ENCODE data around the gene CHN2.

The CHN2 gene

GRCh38 chr7:29386196-29386765 lies 191.7 kb downstream of the CHN2 start:
- intact Hi-C loops (cut with DNase I; ENCODE audit: low total_unique reads): no loop called here
- Histone ChIP-seq H3K9me3 (no peaks in the 10 kb centered on the region), H3K27ac (no peak overlapping the region), H3K4me1 (no peaks in the 10 kb centered on the region), H3K4me3 (no peak overlapping the region), H3K27me3 (no peaks in the 10 kb centered on the region), H3K36me3 (no peaks in the 10 kb centered on the region)
- no peak for DNase-seq
- TF ChIP-seq CTCF (IDR thresholded peaks at IDR 0.05): no peak

- intact Hi-C loops (cut with DNase I; ENCODE audit: low total_unique reads): no loop called here
- H3K9me3 ChIP-seq: no peaks in the 10 kb centered on the region
- TF ChIP-seq CTCF (IDR thresholded peaks at IDR 0.05): no peak
- H3K27ac ChIP-seq: no peak overlapping the region
- no peaks in the 10 kb centered on the region for H3K27me3 ChIP-seq
- no peaks in the 10 kb centered on the region for H3K36me3 ChIP-seq
- no peaks in the 10 kb centered on the region for H3K4me1 ChIP-seq
- H3K4me3 ChIP-seq: no peak overlapping the region
- no peak for DNase-seq
Observed at GRCh38 chr7:29391262-29391661, 196.7 kb downstream of the CHN2 start.

GRCh38 chr7:29394321-29394720 lies 199.7 kb downstream of the CHN2 start:
- no peak for DNase-seq
- H3K4me3 ChIP-seq: no peak overlapping the region
- no peak for TF ChIP-seq CTCF (IDR thresholded peaks at IDR 0.05)
- no peak overlapping the region for H3K27ac ChIP-seq
- H3K9me3 ChIP-seq: no peaks in the 10 kb centered on the region
- H3K27me3 ChIP-seq: no peaks in the 10 kb centered on the region
- no peaks in the 10 kb centered on the region for H3K4me1 ChIP-seq
- H3K36me3 ChIP-seq: no peaks in the 10 kb centered on the region
- intact Hi-C loops (cut with DNase I; ENCODE audit: low total_unique reads): no loop called here

- Histone ChIP-seq H3K36me3 (no peaks in the 10 kb centered on the region), H3K4me3 (no peak overlapping the region), H3K4me1 (no peaks in the 10 kb centered on the region), H3K9me3 (no peaks in the 10 kb centered on the region), H3K27ac (no peak overlapping the region), H3K27me3 (no peaks in the 10 kb centered on the region)
- intact Hi-C loops (cut with DNase I; ENCODE audit: low total_unique reads): no loop called here
- no peak for DNase-seq
- no peak for TF ChIP-seq CTCF (IDR thresholded peaks at IDR 0.05)
Observed at GRCh38 chr7:29396563-29396962, 202.0 kb downstream of the CHN2 start.

GRCh38 chr7:29397398-29397797 lies 202.8 kb downstream of the CHN2 start:
- no peak for DNase-seq
- no peak for TF ChIP-seq CTCF (IDR thresholded peaks at IDR 0.05)
- no peak overlapping the region for H3K27ac ChIP-seq
- no peaks in the 10 kb centered on the region for H3K36me3 ChIP-seq
- no peaks in the 10 kb centered on the region for H3K9me3 ChIP-seq
- H3K27me3 ChIP-seq: no peaks in the 10 kb centered on the region
- no peak overlapping the region for H3K4me3 ChIP-seq
- intact Hi-C loops (cut with DNase I; ENCODE audit: low total_unique reads): no loop called here
- no peaks in the 10 kb centered on the region for H3K4me1 ChIP-seq

- intact Hi-C loops (cut with DNase I; ENCODE audit: low total_unique reads): no loop called here
- DNase-seq: no peak
- H3K9me3 ChIP-seq: no peaks in the 10 kb centered on the region
- no peaks in the 10 kb centered on the region for H3K27me3 ChIP-seq
- TF ChIP-seq CTCF (IDR thresholded peaks at IDR 0.05): no peak
- no peaks in the 10 kb centered on the region for H3K36me3 ChIP-seq
- no peak overlapping the region for H3K27ac ChIP-seq
- H3K4me3 ChIP-seq: no peak overlapping the region
- no peaks in the 10 kb centered on the region for H3K4me1 ChIP-seq
Observed at GRCh38 chr7:29398011-29398410, 203.4 kb downstream of the CHN2 start.

Data from tibial artery (tissue), 4 donors.